Neural crest cell (in vitro differentiated cells): ENCODE results near the gene FGR. TPM values are rescaled to one million over a fixed set of nuclear protein-coding genes. Genes with fewer than 3 reads are reported as not detected.
"Not testable (repeated sequence)": the region's sequence is repeated elsewhere in the genome, so short reads cannot be mapped to it uniquely, and the experiment has no call there.

Experiments used
- DNase-seq: peaks from one replicate; pipeline ENCODE4 v3.0.0; 2021; ENCODE audit warnings: low read depth, mixed read lengths, low spot score
- H3K27ac Mint-ChIP-seq: one replicate; pipeline ENCODE4 v1.8.0; 2021; ENCODE audit warnings: mild to moderate bottlenecking, mixed read lengths; ENCODE audit not compliant: unreplicated experiment
- H3K27me3 Mint-ChIP-seq: 2 replicates; pipeline ENCODE4 v1.8.0; 2021; ENCODE audit warnings: low read depth, mild to moderate bottlenecking, mixed read lengths
- H3K36me3 Mint-ChIP-seq: 2 replicates; pipeline ENCODE4 v1.8.0; 2021; ENCODE audit warnings: low read depth, mild to moderate bottlenecking, mixed read lengths
- H3K4me1 Mint-ChIP-seq: 2 replicates; pipeline ENCODE4 v1.8.0; 2021; ENCODE audit warnings: mixed read lengths
- H3K4me3 Mint-ChIP-seq: one replicate; pipeline ENCODE4 v1.8.0; 2021; ENCODE audit warnings: mild to moderate bottlenecking, mixed read lengths
- H3K9me3 Mint-ChIP-seq: 2 replicates; pipeline ENCODE4 v1.8.0; 2021; ENCODE audit warnings: mixed read lengths
- CTCF ChIP-seq: fragments of 200-600 bp; sonication (generic); conservative IDR thresholded peaks from 2 replicates; pipeline ENCODE4 v1.5.0; 2021; ENCODE audit warnings: antibody characterized with exemption, mild to moderate bottlenecking
- long read RNA-seq: library from polyadenylated mRNA; unstranded; transcript quantifications from one replicate; pipeline ENCODE4 v2.0.0, GENCODE V29; 2020
- total RNA-seq: library from RNA; stranded (reverse); gene quantifications from 2 replicates; pipeline ENCODE4 v1.2.1, GENCODE V29; 2021

The FGR gene
- total RNA-seq: not detected in 2 replicates
- long read RNA-seq: 0 reads

DNA sequence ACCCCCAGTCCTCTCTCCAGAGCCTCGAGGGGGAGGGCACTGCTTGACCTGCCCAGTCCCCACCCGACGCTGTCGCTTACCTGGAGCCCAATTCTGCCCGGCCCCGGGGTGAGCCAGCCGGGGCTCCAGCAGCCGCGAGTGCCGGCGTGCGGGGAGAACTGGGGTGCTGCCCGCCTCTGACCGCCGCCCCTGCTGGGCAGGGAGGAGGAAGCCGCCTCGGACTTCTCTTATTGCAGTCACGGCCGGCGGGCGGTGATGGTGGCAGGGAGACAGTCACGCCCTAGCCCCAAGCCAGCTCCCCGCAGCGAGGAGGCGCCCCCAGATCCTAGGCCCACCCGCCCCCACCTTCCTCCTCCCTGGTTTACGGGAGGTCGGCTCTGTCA is at the start of gene FGR:
TSS of gene FGR (minus strand) at position 201 of the 383 bp plus-strand sequence. CDS start 11,269 bp downstream, outside the sequence.
- Mint-ChIP-seq H3K4me1 (peaks cover 39% of the 10 kb centered on the region), H3K9me3 (no peaks in the 10 kb centered on the region), H3K4me3 (peak within 1 kb of the TSS; percentile 41), H3K36me3 (no peaks in the 10 kb centered on the region), H3K27ac (no peak within 1 kb of the TSS), H3K27me3 (peaks cover 19% of the 10 kb centered on the region)
- DNase-seq: no peak
- TF ChIP-seq CTCF: no peak

DNA sequence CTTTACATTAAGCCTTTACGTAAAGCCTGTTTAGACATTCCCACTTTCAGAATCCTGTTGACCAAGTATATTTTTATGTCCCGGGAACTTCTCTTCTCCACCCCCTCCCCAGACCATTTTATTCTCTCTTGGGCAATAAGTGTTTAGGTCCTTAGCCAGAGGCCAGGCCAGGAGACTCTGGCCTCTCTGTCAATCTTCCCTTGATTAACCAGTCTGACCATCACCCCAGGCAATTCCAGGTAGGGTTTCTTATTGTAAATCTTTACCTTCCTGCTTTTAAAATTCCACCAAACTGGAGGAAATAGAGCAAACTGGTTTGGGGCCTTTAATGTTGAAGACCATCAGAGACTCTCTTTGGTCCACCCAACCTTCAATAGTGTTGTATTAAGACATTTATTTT is 49.2 kb upstream of the FGR start:
- H3K9me3 Mint-ChIP-seq: peaks cover 13% of the 10 kb centered on the region
- H3K36me3 Mint-ChIP-seq: peaks cover 10% of the 10 kb centered on the region
- TF ChIP-seq CTCF: no peak
- no peak overlapping the region for H3K4me3 Mint-ChIP-seq
- no peak overlapping the region for H3K27ac Mint-ChIP-seq
- no peak for DNase-seq
- H3K27me3 Mint-ChIP-seq: no peaks in the 10 kb centered on the region
- no peaks in the 10 kb centered on the region for H3K4me1 Mint-ChIP-seq

DNA sequence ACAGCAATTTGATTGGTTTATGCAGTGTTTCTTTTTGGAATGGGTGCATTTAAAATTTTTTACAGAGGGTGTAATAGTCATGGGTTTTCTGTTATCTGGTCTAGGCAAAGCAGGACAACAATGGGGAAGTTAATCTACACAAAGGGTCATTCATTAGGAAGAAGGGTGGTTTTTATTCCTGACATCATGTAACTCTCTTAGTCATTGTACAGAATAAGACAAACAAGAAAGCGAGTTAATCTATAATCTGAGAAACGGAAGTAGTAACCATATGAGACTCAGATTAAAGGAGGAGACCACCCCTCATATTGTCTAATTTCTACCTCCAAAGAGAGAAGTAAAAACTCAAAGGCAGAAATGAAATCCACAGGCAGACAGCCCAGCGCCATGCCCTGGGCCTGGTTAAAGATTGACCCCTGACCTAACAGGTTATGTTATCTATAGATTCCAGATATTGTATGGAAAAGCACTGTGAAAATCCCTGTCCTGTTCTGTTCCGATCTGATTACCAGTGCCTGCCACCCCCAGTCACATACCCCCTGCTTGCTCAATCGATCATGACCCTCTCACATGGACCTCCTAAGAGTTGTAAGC is 47.5 kb upstream of the FGR start:
- H3K4me3 Mint-ChIP-seq: no peak overlapping the region
- no peaks in the 10 kb centered on the region for H3K4me1 Mint-ChIP-seq
- peaks cover 15% of the 10 kb centered on the region for H3K36me3 Mint-ChIP-seq
- H3K9me3 Mint-ChIP-seq: peaks cover 18% of the 10 kb centered on the region
- H3K27me3 Mint-ChIP-seq: no peaks in the 10 kb centered on the region
- no peak for DNase-seq
- no peak overlapping the region for H3K27ac Mint-ChIP-seq
- TF ChIP-seq CTCF: no peak

GRCh38 chr1:27681580-27681979 is 46.6 kb upstream of the FGR start:
- DNase-seq, H3K27ac Mint-ChIP-seq, H3K27me3 Mint-ChIP-seq, H3K4me1 Mint-ChIP-seq, H3K4me3 Mint-ChIP-seq: not testable (repeated sequence)
- Mint-ChIP-seq H3K36me3 (peaks cover 15% of the 10 kb centered on the region), H3K9me3 (peaks cover 18% of the 10 kb centered on the region)

- DNase-seq, H3K4me1 Mint-ChIP-seq, H3K27me3 Mint-ChIP-seq, H3K4me3 Mint-ChIP-seq, H3K27ac Mint-ChIP-seq: not testable (repeated sequence)
- Mint-ChIP-seq H3K36me3 (peaks cover 15% of the 10 kb centered on the region), H3K9me3 (peaks cover 20% of the 10 kb centered on the region)
Observed at GRCh38 chr1:27680225-27680791, 45.3 kb upstream of the FGR start.

DNA sequence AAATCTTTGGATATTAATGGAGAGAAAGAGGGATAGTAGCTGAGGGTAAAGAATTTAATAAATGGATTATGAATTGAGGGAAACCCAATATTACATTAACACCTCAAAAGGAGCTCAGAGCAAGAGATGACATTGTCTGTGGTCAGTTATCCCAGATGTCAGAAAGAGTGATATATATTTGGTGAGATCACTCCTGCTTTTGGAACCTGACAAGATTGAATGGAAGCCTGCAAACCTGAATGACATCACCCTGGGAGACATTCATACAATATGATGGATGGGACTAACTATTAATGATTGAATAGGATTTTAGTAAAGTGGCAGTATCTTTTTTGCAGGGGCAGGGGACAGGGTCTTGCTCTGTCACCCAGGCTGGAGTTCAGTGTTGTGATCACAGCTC is 43.8 kb upstream of the FGR start:
- H3K9me3 Mint-ChIP-seq: peaks cover 20% of the 10 kb centered on the region
- peaks cover 15% of the 10 kb centered on the region for H3K36me3 Mint-ChIP-seq
- no peak overlapping the region for H3K4me3 Mint-ChIP-seq
- no peaks in the 10 kb centered on the region for H3K27me3 Mint-ChIP-seq
- no peak overlapping the region for H3K27ac Mint-ChIP-seq
- DNase-seq: no peak
- TF ChIP-seq CTCF: no peak
- peaks cover 4% of the 10 kb centered on the region for H3K4me1 Mint-ChIP-seq
